Stimulated activated naive B cell treated with anti-CD40 and anti-IgM and Interleukin-4, amounts not matched to agents 10 μg/mL and 1 μg/mL and 100 μg/mL, for 72 hours (primary cell): ENCODE data around the gene SPOCK3.
"Not testable (repeated sequence)": the region's sequence is repeated elsewhere in the genome, so short reads cannot be mapped to it uniquely, and the experiment has no call there.

Experiments
- ATAC-seq, 2 donors: fragments of 150-1000 bp; cut with Tn5 transposase; replicated peaks; 2 replicates each; pipeline ENCODE4 v1.10.0; 2021; ENCODE audit warnings: moderate library complexity in 1 of 2
- DNase-seq: peaks from one replicate; pipeline ENCODE4 v3.0.0; 2021
- H3K27ac Mint-ChIP-seq: one replicate; pipeline ENCODE4 v1.8.0; 2022; ENCODE audit warnings: mild to moderate bottlenecking, mixed read lengths
- H3K27me3 Mint-ChIP-seq, 2 donors: one replicate each; pipeline ENCODE4 v1.8.0; 2022; ENCODE audit warnings: mixed read lengths in 2 of 2
- H3K36me3 Mint-ChIP-seq, 2 donors: one replicate each; pipeline ENCODE4 v1.8.0; 2022; ENCODE audit warnings: mixed read lengths in 2 of 2, mild to moderate bottlenecking in 1 of 2
- H3K4me1 Mint-ChIP-seq, 2 donors: one replicate each; pipeline ENCODE4 v1.8.0; 2022; ENCODE audit warnings: mixed read lengths in 2 of 2, mild to moderate bottlenecking in 1 of 2
- H3K4me3 Mint-ChIP-seq, 2 donors: one replicate each; pipeline ENCODE4 v1.8.0; 2022; ENCODE audit warnings: mild to moderate bottlenecking in 2 of 2, mixed read lengths in 2 of 2, moderate library complexity in 1 of 2
- H3K9me3 Mint-ChIP-seq, 2 donors: one replicate each; pipeline ENCODE4 v1.8.0; 2022; ENCODE audit warnings: mixed read lengths in 2 of 2, mild to moderate bottlenecking in 1 of 2

SPOCK3 gene

GRCh38 chr4:167234316-167234881 lies at the start of gene SPOCK3:
TSS of gene SPOCK3 (minus strand) at chr4:167234494.
- Mint-ChIP-seq H3K27ac (peak within 1 kb of the TSS; percentile 56), H3K36me3 (no peaks in the 10 kb centered on the region), H3K27me3 (peaks cover 27 to 41% of the 10 kb centered on the region in 2 donors), H3K4me1 (peaks cover 10 to 18% of the 10 kb centered on the region in 2 donors), H3K4me3 (peak within 1 kb of the TSS; percentile 71 to 77), H3K9me3 (peaks cover 0 to 1% of the 10 kb centered on the region in 2 donors)
- peak; percentile 61 to 63 for ATAC-seq
- DNase-seq, result no peak

DNA sequence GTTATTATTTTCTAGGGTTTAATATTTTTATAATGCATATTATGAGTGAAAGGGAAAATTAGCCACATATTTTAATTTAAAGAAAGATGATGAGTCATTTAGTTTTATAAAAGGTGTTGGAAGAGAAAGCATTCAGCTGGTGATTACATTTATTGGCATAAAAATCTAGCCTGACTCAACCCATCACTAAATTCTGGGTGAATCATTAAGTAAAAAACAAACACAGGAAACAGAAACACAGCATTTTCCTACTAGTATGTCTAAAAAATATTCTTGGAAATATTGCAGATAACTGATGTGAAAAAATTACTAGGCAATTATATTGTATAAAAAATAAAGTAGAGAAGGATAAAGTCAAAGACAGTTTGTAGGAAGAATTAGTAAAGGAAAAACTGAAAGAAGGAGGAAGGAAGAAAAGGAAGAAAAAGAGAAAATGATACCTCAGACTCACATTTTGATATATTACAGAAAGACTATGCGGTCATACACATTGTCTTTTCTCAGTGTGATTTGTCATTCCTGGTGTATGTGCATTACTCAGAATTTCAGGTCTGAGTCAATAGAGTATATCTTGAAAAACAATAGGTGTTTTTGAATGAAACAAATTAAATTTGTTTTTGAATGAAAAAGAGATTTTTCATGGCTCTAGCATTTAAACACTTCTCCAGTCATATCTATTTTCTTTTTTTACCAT lies 48.0 kb upstream of the SPOCK3 start:
- Mint-ChIP-seq H3K27me3 (no peaks in the 10 kb centered on the region), H3K4me3 (no peak overlapping the region), H3K27ac (no peak overlapping the region), H3K9me3 (peaks cover 0 to 11% of the 10 kb centered on the region in 2 donors), H3K36me3 (no peaks in the 10 kb centered on the region), H3K4me1 (no peaks in the 10 kb centered on the region)
- ATAC-seq, result no peak
- no peak for DNase-seq

GRCh38 chr4:167281545-167281944 lies 47.3 kb upstream of the SPOCK3 start:
- H3K27ac Mint-ChIP-seq, H3K27me3 Mint-ChIP-seq, H3K9me3 Mint-ChIP-seq, DNase-seq, H3K4me3 Mint-ChIP-seq, H3K36me3 Mint-ChIP-seq, H3K4me1 Mint-ChIP-seq, ATAC-seq: not testable (repeated sequence)

- no peaks in the 10 kb centered on the region for H3K4me1 Mint-ChIP-seq
- no peak for DNase-seq
- no peak overlapping the region for H3K4me3 Mint-ChIP-seq
- H3K9me3 Mint-ChIP-seq, result peaks cover 6 to 11% of the 10 kb centered on the region in 2 donors
- no peaks in the 10 kb centered on the region for H3K27me3 Mint-ChIP-seq
- no peak for ATAC-seq
- no peaks in the 10 kb centered on the region for H3K36me3 Mint-ChIP-seq
- H3K27ac Mint-ChIP-seq, result no peak overlapping the region
These were observed 40.1 kb upstream of the SPOCK3 start for GRCh38 chr4:167274351-167274750.

GRCh38 chr4:167265231-167265630 lies 30.9 kb upstream of the SPOCK3 start:
- Mint-ChIP-seq H3K27ac (no peak overlapping the region), H3K27me3 (no peaks in the 10 kb centered on the region), H3K9me3 (peaks cover 1 to 5% of the 10 kb centered on the region in 2 donors), H3K36me3 (no peaks in the 10 kb centered on the region), H3K4me1 (no peaks in the 10 kb centered on the region), H3K4me3 (no peak overlapping the region)
- no peak for ATAC-seq
- DNase-seq, result no peak

DNA sequence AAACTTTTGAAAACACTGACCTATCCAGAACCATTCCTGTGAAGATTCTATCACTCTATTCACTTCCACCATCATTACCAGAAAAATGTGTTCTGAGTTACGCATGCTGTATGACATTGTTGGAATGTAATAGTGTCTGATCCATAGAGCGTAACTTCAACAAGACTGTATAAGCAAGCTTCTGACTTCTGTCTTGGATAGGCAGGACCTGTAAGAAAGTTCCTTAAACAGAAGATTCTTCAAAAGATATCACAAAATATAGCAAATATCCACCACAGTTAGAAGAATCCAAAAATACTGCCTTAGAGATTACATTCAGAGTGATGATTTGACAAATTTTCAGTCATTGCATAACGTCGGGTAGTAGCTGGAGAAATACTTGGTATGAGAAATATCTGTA lies 14.0 kb upstream of the SPOCK3 start:
- Mint-ChIP-seq H3K4me1 (no peaks in the 10 kb centered on the region), H3K27ac (no peak overlapping the region), H3K9me3 (peaks cover 6 to 12% of the 10 kb centered on the region in 2 donors), H3K4me3 (no peak overlapping the region), H3K36me3 (no peaks in the 10 kb centered on the region), H3K27me3 (no peaks in the 10 kb centered on the region)
- DNase-seq, result no peak
- no peak for ATAC-seq

DNA sequence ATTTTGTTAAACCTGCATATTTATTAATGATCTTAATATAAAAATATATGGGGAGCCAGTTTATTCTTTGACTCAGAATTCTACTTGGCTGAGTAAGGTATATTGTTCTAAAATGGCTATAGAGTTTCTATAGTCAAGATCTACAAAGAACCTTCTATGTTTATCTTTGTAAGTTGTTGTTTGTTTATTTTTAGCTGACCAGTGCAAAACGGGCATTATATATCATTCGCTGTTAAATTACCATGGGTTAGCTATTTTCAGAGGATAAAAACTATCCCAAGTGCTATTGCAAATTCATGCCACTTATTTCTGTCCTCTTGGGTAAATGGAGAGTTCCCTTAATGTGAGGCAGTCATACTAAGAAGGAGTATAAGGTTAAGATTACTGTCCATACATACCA lies 5.3 kb upstream of the SPOCK3 start:
- H3K27ac Mint-ChIP-seq, result no peak overlapping the region
- DNase-seq, result no peak
- no peaks in the 10 kb centered on the region for H3K36me3 Mint-ChIP-seq
- peaks cover 12 to 18% of the 10 kb centered on the region in 2 donors for H3K27me3 Mint-ChIP-seq
- no peak for ATAC-seq
- peaks cover 1 to 2% of the 10 kb centered on the region in 2 donors for H3K9me3 Mint-ChIP-seq
- H3K4me3 Mint-ChIP-seq, result no peak overlapping the region
- H3K4me1 Mint-ChIP-seq, result peaks cover 1 to 4% of the 10 kb centered on the region in 2 donors

DNA sequence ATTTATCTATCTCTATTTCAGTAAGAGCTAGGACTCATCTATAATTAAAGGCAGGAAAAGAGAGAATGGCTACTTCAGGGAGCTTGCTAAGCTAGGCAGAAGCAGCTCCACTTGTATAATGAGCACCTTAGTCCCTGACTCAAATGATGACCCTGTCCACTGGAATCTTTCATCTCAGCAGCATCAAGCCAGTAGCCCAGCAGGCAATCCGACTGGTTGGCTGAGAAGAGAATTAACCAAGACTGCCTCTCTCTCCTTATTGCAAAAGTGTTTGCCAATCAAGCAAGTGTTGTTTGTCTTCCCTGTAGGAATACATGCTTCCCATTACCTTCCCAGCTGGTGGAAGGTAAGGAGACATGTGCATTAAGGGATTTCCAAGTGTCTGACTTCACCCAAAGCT lies 3.9 kb upstream of the SPOCK3 start:
- Mint-ChIP-seq H3K4me3 (no peak overlapping the region), H3K9me3 (peaks cover 0 to 1% of the 10 kb centered on the region in 2 donors), H3K4me1 (peaks cover 10 to 18% of the 10 kb centered on the region in 2 donors), H3K27me3 (peaks cover 26 to 32% of the 10 kb centered on the region in 2 donors), H3K36me3 (no peaks in the 10 kb centered on the region), H3K27ac (no peak overlapping the region)
- ATAC-seq (no peak), DNase-seq (no peak)

DNA sequence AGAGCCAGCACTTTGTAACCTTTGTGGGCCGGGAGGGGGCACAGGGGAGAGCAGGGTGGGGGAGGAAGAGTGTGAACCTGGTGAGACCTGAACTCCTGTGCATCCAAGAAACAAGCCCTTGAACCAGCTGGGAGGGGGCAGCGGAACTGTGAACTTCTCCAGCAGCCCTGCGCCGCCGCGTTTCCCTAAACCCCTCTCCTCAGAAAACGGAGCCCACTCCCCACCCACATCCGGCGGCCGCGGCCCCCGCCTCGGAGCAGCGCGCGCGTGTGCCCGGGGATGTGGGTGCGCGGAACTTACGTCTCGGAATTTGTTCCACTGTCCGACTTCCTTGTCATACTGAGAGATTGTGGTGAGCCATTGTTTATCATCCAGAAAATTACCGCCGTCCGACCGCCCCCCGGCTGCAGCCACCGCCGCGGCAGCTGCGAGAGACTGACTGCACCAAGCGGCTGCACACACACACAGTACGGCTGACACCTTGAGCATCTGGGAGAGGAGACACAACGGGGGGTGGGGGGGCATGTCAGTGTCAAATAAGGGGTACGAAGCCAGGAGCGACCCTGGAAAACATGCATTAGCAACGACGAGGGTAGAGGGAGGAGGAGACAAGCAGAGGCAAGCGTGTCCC lies 494 bp downstream of the SPOCK3 start:
- Mint-ChIP-seq H3K4me3 (peak overlapping the region; percentile 71 to 77), H3K36me3 (no peaks in the 10 kb centered on the region), H3K4me1 (peaks cover 10 to 18% of the 10 kb centered on the region in 2 donors), H3K9me3 (peaks cover 0 to 1% of the 10 kb centered on the region in 2 donors), H3K27me3 (peaks cover 27 to 41% of the 10 kb centered on the region in 2 donors), H3K27ac (peak overlapping the region; percentile 51)
- peak; percentile 70 to 88 for ATAC-seq
- peak; percentile 25 for DNase-seq

DNA sequence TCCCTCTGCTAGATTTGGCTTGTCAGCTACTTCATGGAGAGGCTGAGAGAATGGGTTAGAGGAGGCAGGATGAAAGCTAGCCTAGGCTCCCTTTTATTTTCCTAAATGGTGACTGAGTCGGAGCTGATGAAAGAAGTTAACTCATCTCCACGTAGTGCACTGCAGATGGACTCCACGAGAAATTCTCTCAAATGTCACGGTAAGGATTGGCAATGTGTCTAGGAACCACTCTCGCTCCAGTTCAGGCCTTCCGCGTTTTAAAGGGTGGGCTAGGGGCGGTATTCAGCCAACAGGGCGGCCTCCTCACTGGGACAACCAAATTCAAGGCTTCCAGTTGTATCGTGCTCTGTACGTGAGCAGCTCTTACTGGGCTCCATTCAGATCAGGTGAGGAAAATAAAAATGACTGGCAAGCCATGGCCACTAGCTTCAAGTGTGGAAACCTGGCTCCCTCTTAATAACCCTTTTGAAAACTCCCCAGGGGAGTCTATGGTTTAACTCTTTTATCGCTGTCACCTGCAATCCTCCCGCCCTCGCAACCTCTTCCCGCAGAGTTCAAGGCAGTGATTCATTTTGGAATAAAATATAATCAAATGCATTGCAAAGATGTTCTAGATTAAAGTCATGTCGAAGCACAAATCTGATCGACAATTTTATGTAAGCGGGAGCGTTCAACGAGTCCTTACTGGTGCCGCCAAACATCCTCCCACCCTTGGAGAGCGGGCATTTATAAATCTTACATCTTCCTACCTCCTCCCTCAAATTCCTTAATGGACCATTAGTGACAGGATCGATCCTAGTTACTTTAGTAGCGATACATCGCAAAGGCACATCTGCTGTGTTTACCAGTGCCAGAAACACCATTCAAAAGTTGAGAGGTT lies 1.2 kb downstream of the SPOCK3 start:
- Mint-ChIP-seq H3K27ac (peak overlapping the region; percentile 56), H3K4me3 (peak overlapping the region in 1 of 2 donors; percentile 71), H3K27me3 (peaks cover 27 to 41% of the 10 kb centered on the region in 2 donors), H3K9me3 (peaks cover 0 to 1% of the 10 kb centered on the region in 2 donors), H3K36me3 (no peaks in the 10 kb centered on the region), H3K4me1 (peaks cover 10 to 18% of the 10 kb centered on the region in 2 donors)
- no peak for ATAC-seq
- no peak for DNase-seq

DNA sequence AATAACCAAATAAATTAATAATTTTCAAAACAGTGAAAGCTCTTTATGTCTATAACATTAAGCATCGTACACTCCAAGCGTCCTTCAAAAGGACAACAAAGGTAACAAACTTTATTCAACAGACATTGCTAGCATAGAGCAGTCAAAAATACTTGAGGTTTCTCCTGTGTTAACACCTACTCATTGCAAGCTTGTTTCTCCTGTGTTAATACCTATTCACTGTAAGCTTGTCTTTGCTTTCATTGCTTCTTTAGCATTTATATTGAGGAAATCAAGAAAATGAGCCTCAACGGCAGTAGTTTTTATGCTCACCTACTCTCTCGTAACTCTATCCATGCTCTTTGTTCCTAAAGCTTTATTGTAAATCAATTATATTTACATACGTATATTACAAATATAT lies 3.5 kb downstream of the SPOCK3 start:
- no peak overlapping the region for H3K4me3 Mint-ChIP-seq
- no peaks in the 10 kb centered on the region for H3K36me3 Mint-ChIP-seq
- H3K9me3 Mint-ChIP-seq, result peaks cover 0 to 2% of the 10 kb centered on the region in 2 donors
- peaks cover 22 to 33% of the 10 kb centered on the region in 2 donors for H3K27me3 Mint-ChIP-seq
- peaks cover 10 to 18% of the 10 kb centered on the region in 2 donors for H3K4me1 Mint-ChIP-seq
- no peak overlapping the region for H3K27ac Mint-ChIP-seq
- DNase-seq (no peak), ATAC-seq (no peak)

- H3K27me3 Mint-ChIP-seq, result no peaks in the 10 kb centered on the region
- ATAC-seq, result peak; percentile 84 to 86
These were observed 12.2 kb downstream of the SPOCK3 start for GRCh38 chr4:167222099-167222498.

DNA sequence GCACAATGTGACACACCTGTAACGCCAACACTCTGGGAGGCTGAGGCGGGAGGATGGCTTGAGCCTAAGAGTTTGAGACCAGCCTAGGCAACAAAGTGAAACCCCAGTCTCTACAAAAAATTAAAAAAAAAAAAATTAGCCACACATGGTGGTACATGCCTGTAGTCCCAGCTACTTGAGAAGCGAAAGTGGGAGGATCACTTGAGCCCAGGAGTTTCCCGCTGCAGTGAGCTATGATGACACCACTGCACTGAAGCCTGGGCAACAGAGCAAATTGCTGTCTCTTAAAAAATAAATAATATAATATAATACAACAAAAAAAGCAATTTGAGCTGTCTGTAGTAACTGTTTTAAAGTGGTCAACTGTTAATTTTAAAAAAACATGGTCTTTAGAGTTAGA lies 13.2 kb downstream of the SPOCK3 start:
- Mint-ChIP-seq H3K27me3 (no peaks in the 10 kb centered on the region), H3K27ac (no peak overlapping the region), H3K4me1 (peaks cover 0 to 6% of the 10 kb centered on the region in 2 donors), H3K36me3 (no peaks in the 10 kb centered on the region), H3K4me3 (no peak overlapping the region), H3K9me3 (no peaks in the 10 kb centered on the region)
- no peak for DNase-seq
- no peak for ATAC-seq

More at GRCh38 chr4:167222099-167222498, 12.2 kb downstream of the SPOCK3 start:
- Mint-ChIP-seq H3K9me3 (peaks cover 0 to 2% of the 10 kb centered on the region in 2 donors), H3K36me3 (no peaks in the 10 kb centered on the region), H3K4me1 (peaks cover 0 to 6% of the 10 kb centered on the region in 2 donors), H3K4me3 (no peak overlapping the region), H3K27ac (no peak overlapping the region)
- DNase-seq, result no peak

DNA sequence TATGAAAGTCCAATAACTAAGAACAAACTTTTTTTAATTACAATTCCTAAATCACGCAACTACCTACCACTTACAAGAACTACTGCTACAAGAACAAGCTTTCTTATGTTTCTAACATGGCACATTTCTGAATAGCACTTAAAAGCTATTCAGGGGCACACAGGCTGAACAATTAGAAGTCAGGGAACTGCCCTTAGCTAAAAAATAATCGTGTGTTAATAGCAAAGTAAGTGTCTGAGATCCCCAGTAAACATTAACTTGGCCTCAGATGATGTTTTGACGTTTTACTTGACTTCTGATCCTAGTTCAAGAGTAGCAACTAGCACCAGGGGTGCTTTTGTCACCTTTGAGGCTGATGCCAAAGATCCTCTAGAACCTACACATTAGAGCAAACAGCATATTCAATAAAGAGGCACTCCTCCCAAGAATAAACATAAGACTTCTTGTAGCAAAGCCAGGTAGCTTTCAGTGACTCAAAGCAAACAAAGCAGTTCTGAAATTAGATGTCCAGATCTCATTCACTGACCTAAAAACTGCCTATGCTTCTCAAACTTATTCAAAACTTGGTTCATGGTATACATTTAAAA lies 16.2 kb downstream of the SPOCK3 start:
- Mint-ChIP-seq H3K36me3 (no peaks in the 10 kb centered on the region), H3K27me3 (no peaks in the 10 kb centered on the region), H3K4me1 (peaks cover 0 to 6% of the 10 kb centered on the region in 2 donors), H3K4me3 (no peak overlapping the region), H3K9me3 (no peaks in the 10 kb centered on the region), H3K27ac (no peak overlapping the region)
- DNase-seq (no peak), ATAC-seq (no peak)
